ENCODE measurements around the gene VPS13A. TPM values are rescaled to one million over a fixed set of nuclear protein-coding genes. Genes with fewer than 3 reads are reported as not detected.
A peak's percentile ranks its signal among the peaks of the same experiment; 100 is the strongest.

VPS13A gene
- total RNA-seq, 2 experiments from 2014 or later, result 40.9 to 42.3 TPM

- POLR2A ChIA-PET, result no interaction called here
- peaks cover 9% of the 10 kb centered on the region for H3K27me3 Mint-ChIP-seq
Observed at GRCh38 chr9:77442436-77442835, 265.1 kb downstream of the VPS13A start.

GRCh38 chr9:77447646-77448045 is 270.3 kb downstream of the VPS13A start:
- Mint-ChIP-seq H3K36me3 (ENCODE audit: low read depth) (no peaks in the 10 kb centered on the region), H3K27ac (no peak overlapping the region), H3K9me3 (no peaks in the 10 kb centered on the region), H3K27me3 (peaks cover 10% of the 10 kb centered on the region), H3K4me3 (no peak overlapping the region), H3K4me1 (no peaks in the 10 kb centered on the region)
- no peak for DNase-seq
- ChIA-PET CTCF (interaction anchor here (1.0 to 2.7 kb wide), 2 partner anchors 9 to 10 kb away, joined by 4 to 10 read pairs; no protein-coding TSS in a partner anchor), POLR2A (no interaction called here)

More at GRCh38 chr9:77442436-77442835, 265.1 kb downstream of the VPS13A start:
- no peak overlapping the region for H3K27ac Mint-ChIP-seq
- CTCF ChIA-PET, result interaction anchor here (2.3 to 4.5 kb wide), 3 partner anchors 9 to 14 kb away, joined by 13 to 16 read pairs (median 14); no protein-coding TSS in a partner anchor
- no peaks in the 10 kb centered on the region for H3K9me3 Mint-ChIP-seq
- H3K4me3 Mint-ChIP-seq, result no peak overlapping the region
- H3K36me3 Mint-ChIP-seq (ENCODE audit: low read depth), result no peaks in the 10 kb centered on the region
- H3K4me1 Mint-ChIP-seq, result no peaks in the 10 kb centered on the region
- no peak for DNase-seq

- H3K4me3 Mint-ChIP-seq, result no peak overlapping the region
- no peaks in the 10 kb centered on the region for H3K36me3 Mint-ChIP-seq (ENCODE audit: low read depth)
- H3K9me3 Mint-ChIP-seq, result no peaks in the 10 kb centered on the region
- H3K27ac Mint-ChIP-seq, result no peak overlapping the region
- H3K4me1 Mint-ChIP-seq, result peaks cover 5% of the 10 kb centered on the region
- CTCF ChIA-PET, result interaction anchor here (2.0 kb wide), 1 partner anchor 16 kb away, joined by 5 read pairs; no protein-coding TSS in a partner anchor
- no peak for DNase-seq
- H3K27me3 Mint-ChIP-seq, result peaks cover 6% of the 10 kb centered on the region
- POLR2A ChIA-PET, result no interaction called here
Observed at GRCh38 chr9:77449240-77450084, 272.1 kb downstream of the VPS13A start.

- Mint-ChIP-seq H3K4me1 (peaks cover 5% of the 10 kb centered on the region), H3K4me3 (no peak overlapping the region), H3K9me3 (no peaks in the 10 kb centered on the region), H3K27ac (no peak overlapping the region), H3K27me3 (peaks cover 2% of the 10 kb centered on the region), H3K36me3 (ENCODE audit: low read depth) (no peaks in the 10 kb centered on the region)
- ChIA-PET CTCF (interaction anchor here (2.0 kb wide), 1 partner anchor 16 kb away, joined by 5 read pairs; no protein-coding TSS in a partner anchor), POLR2A (no interaction called here)
- no peak for DNase-seq
Observed at GRCh38 chr9:77450085-77450475, 272.7 kb downstream of the VPS13A start.

GRCh38 chr9:77451507-77451906 is 274.2 kb downstream of the VPS13A start:
- peaks cover 5% of the 10 kb centered on the region for H3K4me1 Mint-ChIP-seq
- peaks cover 2% of the 10 kb centered on the region for H3K27me3 Mint-ChIP-seq
- H3K9me3 Mint-ChIP-seq, result no peaks in the 10 kb centered on the region
- H3K4me3 Mint-ChIP-seq, result no peak overlapping the region
- no peak for DNase-seq
- ChIA-PET CTCF (interaction anchor here (2.0 kb wide), 1 partner anchor 18 kb away, joined by 5 read pairs; no protein-coding TSS in a partner anchor), POLR2A (no interaction called here)
- H3K36me3 Mint-ChIP-seq (ENCODE audit: low read depth), result no peaks in the 10 kb centered on the region
- no peak overlapping the region for H3K27ac Mint-ChIP-seq

- CTCF ChIA-PET, result interaction anchor here (0.5 to 8.6 kb wide), 11 partner anchors 12 to 923 kb away, joined by 3 to 161 read pairs (median 5); no protein-coding TSS in a partner anchor
- Mint-ChIP-seq H3K9me3 (no peaks in the 10 kb centered on the region), H3K4me1 (peaks cover 13% of the 10 kb centered on the region), H3K27ac (no peak overlapping the region), H3K36me3 (ENCODE audit: low read depth) (no peaks in the 10 kb centered on the region), H3K4me3 (peak overlapping the region; percentile 48), H3K27me3 (peaks cover 2% of the 10 kb centered on the region)
- POLR2A ChIA-PET, result interaction anchor here (0.8 to 1.8 kb wide), 3 partner anchors 22 to 35 kb away, joined by 3 to 7 read pairs (median 3); no protein-coding TSS in a partner anchor
- DNase-seq, result no peak
Observed at GRCh38 chr9:77453825-77454647, 276.7 kb downstream of the VPS13A start.

GRCh38 chr9:77454663-77455062 is 277.3 kb downstream of the VPS13A start:
- ChIA-PET CTCF (interaction anchor here (0.7 to 8.6 kb wide), 9 partner anchors 12 to 922 kb away, joined by 3 to 161 read pairs (median 6); no protein-coding TSS in a partner anchor), POLR2A (interaction anchor here (0.8 kb wide), 1 partner anchor 21 kb away, joined by 3 read pairs; no protein-coding TSS in a partner anchor)
- Mint-ChIP-seq H3K4me3 (no peak overlapping the region), H3K27ac (no peak overlapping the region), H3K9me3 (no peaks in the 10 kb centered on the region), H3K4me1 (peaks cover 13% of the 10 kb centered on the region), H3K27me3 (peaks cover 2% of the 10 kb centered on the region), H3K36me3 (ENCODE audit: low read depth) (no peaks in the 10 kb centered on the region)
- no peak for DNase-seq

- peaks cover 13% of the 10 kb centered on the region for H3K4me1 Mint-ChIP-seq
- no peak overlapping the region for H3K27ac Mint-ChIP-seq
- H3K36me3 Mint-ChIP-seq (ENCODE audit: low read depth), result no peaks in the 10 kb centered on the region
- CTCF ChIA-PET, result interaction anchor here (1.0 to 8.6 kb wide), 15 partner anchors 8 to 666 kb away, joined by 3 to 161 read pairs (median 10); no protein-coding TSS in a partner anchor
- peak; percentile 54 for DNase-seq
- H3K27me3 Mint-ChIP-seq, result peaks cover 2% of the 10 kb centered on the region
- POLR2A ChIA-PET, result no interaction called here
- no peaks in the 10 kb centered on the region for H3K9me3 Mint-ChIP-seq
- H3K4me3 Mint-ChIP-seq, result no peak overlapping the region
Observed at GRCh38 chr9:77455312-77455927, 278.1 kb downstream of the VPS13A start.

GRCh38 chr9:77456829-77457437 is 279.6 kb downstream of the VPS13A start:
- peak; percentile 87 for DNase-seq
- Mint-ChIP-seq H3K4me1 (peaks cover 13% of the 10 kb centered on the region), H3K9me3 (no peaks in the 10 kb centered on the region), H3K27ac (no peak overlapping the region), H3K27me3 (no peaks in the 10 kb centered on the region), H3K4me3 (no peak overlapping the region), H3K36me3 (ENCODE audit: low read depth) (no peaks in the 10 kb centered on the region)
- ChIA-PET CTCF (interaction anchor here (0.5 to 8.6 kb wide), 31 partner anchors 9 to 744 kb away, joined by 3 to 161 read pairs (median 5); no protein-coding TSS in a partner anchor), POLR2A (interaction anchor here (0.9 to 1.8 kb wide), 3 partner anchors 18 to 80 kb away, joined by 3 to 6 read pairs (median 5); no protein-coding TSS in a partner anchor)

- peak; percentile 72 for DNase-seq
- peaks cover 13% of the 10 kb centered on the region for H3K4me1 Mint-ChIP-seq
- H3K27me3 Mint-ChIP-seq, result no peaks in the 10 kb centered on the region
- POLR2A ChIA-PET, result interaction anchor here (1.2 to 1.8 kb wide), 2 partner anchors 17 to 30 kb away, joined by 5 to 6 read pairs; no protein-coding TSS in a partner anchor
- no peaks in the 10 kb centered on the region for H3K9me3 Mint-ChIP-seq
- H3K27ac Mint-ChIP-seq, result no peak overlapping the region
- CTCF ChIA-PET, result interaction anchor here (0.6 to 8.6 kb wide), 24 partner anchors 9 to 1041 kb away, joined by 3 to 161 read pairs (median 7); no protein-coding TSS in a partner anchor
- no peak overlapping the region for H3K4me3 Mint-ChIP-seq
- no peaks in the 10 kb centered on the region for H3K36me3 Mint-ChIP-seq (ENCODE audit: low read depth)
Observed at GRCh38 chr9:77457916-77458592, 280.7 kb downstream of the VPS13A start.

- Mint-ChIP-seq H3K4me3 (no peak overlapping the region), H3K9me3 (no peaks in the 10 kb centered on the region), H3K36me3 (ENCODE audit: low read depth) (no peaks in the 10 kb centered on the region), H3K27ac (no peak overlapping the region), H3K27me3 (peaks cover 5% of the 10 kb centered on the region), H3K4me1 (peaks cover 9% of the 10 kb centered on the region)
- ChIA-PET CTCF (interaction anchor here (8.6 kb wide), 1 partner anchor 28 kb away, joined by 161 read pairs; no protein-coding TSS in a partner anchor), POLR2A (interaction anchor here (1.0 kb wide), 1 partner anchor 28 kb away, joined by 4 read pairs; no protein-coding TSS in a partner anchor)
- DNase-seq, result no peak
Observed at GRCh38 chr9:77460938-77461337, 283.6 kb downstream of the VPS13A start.

Measured in activated CD4-positive, alpha-beta memory T cell treated with anti-CD3 and anti-CD28 coated beads, Interleukin-2, amount 10 ng/mL, durations not matched to agents 7 days and 5 days (primary cell).